OCI-LY3 (cell line): ENCODE data around the gene GZMH.

ENCODE experiments used
- EZH2phosphoT487 ChIP-seq: fragments of 200-600 bp; shearing (Covaris generic); IDR thresholded peaks from 2 replicates; pipeline ENCODE4 v1.6.1; 2018; ENCODE audit warnings: antibody characterized with exemption, mixed run types, low read depth
- TF ChIP-seq, protein P1 (sequence below): fragments of 200-600, 300-600 bp; sonication (generic); IDR thresholded peaks from 2 replicates; pipeline ENCODE4 v1.5.1; 2014; ENCODE audit warnings: antibody characterized with exemption, low read length, low read depth

DNA sequence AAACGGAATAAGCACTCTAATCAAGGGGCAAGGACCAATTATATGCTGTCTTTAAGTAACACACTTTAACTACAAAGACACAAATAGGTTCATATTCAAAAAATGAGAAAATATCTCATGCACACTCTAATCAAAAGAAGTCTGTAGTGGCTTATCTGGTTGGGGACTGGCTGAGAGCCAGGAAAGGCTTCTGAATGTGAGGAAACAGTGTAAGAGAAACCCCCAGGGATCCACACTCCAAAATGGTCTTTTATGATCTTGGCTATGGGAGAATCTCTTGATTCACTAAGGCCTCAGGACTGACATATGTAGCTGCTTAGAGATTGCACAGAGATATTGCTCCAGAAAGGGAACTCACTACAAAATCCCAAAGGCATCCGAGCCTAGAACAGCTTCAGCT is 43.7 kb downstream of the GZMH start:
- TF ChIP-seq, protein P1, sequence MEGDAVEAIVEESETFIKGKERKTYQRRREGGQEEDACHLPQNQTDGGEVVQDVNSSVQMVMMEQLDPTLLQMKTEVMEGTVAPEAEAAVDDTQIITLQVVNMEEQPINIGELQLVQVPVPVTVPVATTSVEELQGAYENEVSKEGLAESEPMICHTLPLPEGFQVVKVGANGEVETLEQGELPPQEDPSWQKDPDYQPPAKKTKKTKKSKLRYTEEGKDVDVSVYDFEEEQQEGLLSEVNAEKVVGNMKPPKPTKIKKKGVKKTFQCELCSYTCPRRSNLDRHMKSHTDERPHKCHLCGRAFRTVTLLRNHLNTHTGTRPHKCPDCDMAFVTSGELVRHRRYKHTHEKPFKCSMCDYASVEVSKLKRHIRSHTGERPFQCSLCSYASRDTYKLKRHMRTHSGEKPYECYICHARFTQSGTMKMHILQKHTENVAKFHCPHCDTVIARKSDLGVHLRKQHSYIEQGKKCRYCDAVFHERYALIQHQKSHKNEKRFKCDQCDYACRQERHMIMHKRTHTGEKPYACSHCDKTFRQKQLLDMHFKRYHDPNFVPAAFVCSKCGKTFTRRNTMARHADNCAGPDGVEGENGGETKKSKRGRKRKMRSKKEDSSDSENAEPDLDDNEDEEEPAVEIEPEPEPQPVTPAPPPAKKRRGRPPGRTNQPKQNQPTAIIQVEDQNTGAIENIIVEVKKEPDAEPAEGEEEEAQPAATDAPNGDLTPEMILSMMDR, result no peak
- TF ChIP-seq EZH2phosphoT487, result no peak
